A673 (cell line): Measurements from ENCODE around the gene ITGB2. TPM values are rescaled to one million over a fixed set of nuclear protein-coding genes. Genes with fewer than 3 reads are reported as not detected.

Experiments
- BruUV-seq: library from RNA; stranded (reverse); fragments of 400-500 nt; replicated peaks from 2 replicates; lab custom pipeline; 2021; lab: Mats Ljungman, UMichigan
- CTCF ChIA-PET: fragments of 300-600 bp; sonication (Branson Sonifier 250); formaldehyde crosslinking; loops from one replicate; lab custom pipeline; 2022; ENCODE audit warnings: antibody characterized with exemption; lab: Charles Lee
- POLR2A ChIA-PET: fragments of 300-600 bp; sonication (Branson Sonifier 250); formaldehyde crosslinking; loops from one replicate; lab custom pipeline; 2022; ENCODE audit warnings: antibody characterized with exemption; ENCODE audit not compliant: low non-redundant PET; lab: Charles Lee
- DNase-seq: peaks from one replicate; pipeline ENCODE4 v3.0.0-alpha.2; 2015; ENCODE audit warnings: low spot score
- H3K27ac ChIP-seq: fragments of 200-600 bp; sonication (generic); 2 replicates; pipeline ENCODE4 v1.5.1; 2016; ENCODE audit warnings: mixed run types, low read depth, mild to moderate bottlenecking, mixed read lengths, antibody characterized with exemption, low read length; ENCODE audit not compliant: poor library complexity, severe bottlenecking
- H3K27me3 ChIP-seq: fragments of 200-600 bp; sonication (generic); replicated peaks from 2 replicates; pipeline ENCODE4 v1.6.1; 2017; ENCODE audit warnings: mixed run types, low read depth, mild to moderate bottlenecking, mixed read lengths, antibody characterized with exemption, low read length; ENCODE audit not compliant: insufficient read depth, poor library complexity
- H3K36me3 ChIP-seq: fragments of 200-600 bp; sonication (generic); 2 replicates; pipeline ENCODE4 v1.6.1; 2016; ENCODE audit warnings: mixed run types, mild to moderate bottlenecking, mixed read lengths, antibody characterized with exemption, low read length; ENCODE audit not compliant: insufficient read depth, poor library complexity, severe bottlenecking
- H3K4me1 ChIP-seq: fragments of 200-600 bp; sonication (generic); 2 replicates; pipeline ENCODE4 v1.6.1; 2017; ENCODE audit warnings: mixed run types, mild to moderate bottlenecking, mixed read lengths, antibody characterized with exemption, low read length; ENCODE audit not compliant: insufficient read depth, poor library complexity, severe bottlenecking
- H3K4me3 ChIP-seq: fragments of 200-600 bp; sonication (generic); 2 replicates; pipeline ENCODE4 v1.5.1; 2016; ENCODE audit warnings: low read depth, mixed run types, mild to moderate bottlenecking, mixed read lengths, low read length; ENCODE audit not compliant: poor library complexity, severe bottlenecking
- H3K9me3 ChIP-seq: fragments of 200-600 bp; sonication (generic); 2 replicates; pipeline ENCODE4 v1.6.1; 2016; ENCODE audit warnings: mixed run types, low read depth, mild to moderate bottlenecking, mixed read lengths, antibody characterized with exemption, low read length; ENCODE audit not compliant: poor library complexity, severe bottlenecking
- CTCF ChIP-seq: fragments of 300-800, 200-600 bp; sonication (generic); conservative IDR thresholded peaks from 2 replicates; pipeline ENCODE4 v1.5.1; 2017; ENCODE audit warnings: low read depth, mild to moderate bottlenecking, antibody characterized with exemption, low read length, moderate library complexity, mixed read lengths
- EZH2 ChIP-seq: fragments of 200-600 bp; sonication (generic); IDR thresholded peaks from 2 replicates; pipeline ENCODE4 v1.6.1; 2017; ENCODE audit warnings: borderline replicate concordance, low read depth, mild to moderate bottlenecking, mixed read lengths, antibody characterized with exemption, low read length; ENCODE audit not compliant: poor library complexity, severe bottlenecking
- intact Hi-C: fragments of 100-400 bp; cut with micrococcal nuclease; formaldehyde crosslinking; loops from one replicate; pipeline ENCODE4 v1.10.0; 2022; ENCODE audit not compliant: unreplicated experiment
- total RNA-seq: library from RNA; stranded (reverse); gene quantifications from 2 replicates; pipeline ENCODE4 v1.2.3, GENCODE V29; 2021

ITGB2 gene
- total RNA-seq, 1 experiment from 2014 or later, result 5.0 TPM

GRCh38 chr21:44893278-44893556, 27.5 kb downstream of the ITGB2 start:
- H3K9me3 ChIP-seq, result no peaks in the 10 kb centered on the region
- H3K27me3 ChIP-seq, result no peaks in the 10 kb centered on the region
- BruUV-seq, result no TSS peak
- ChIA-PET POLR2A (no interaction called here), CTCF (interaction anchor here (1.1 kb wide), 1 partner anchor 14 kb away, joined by 3 read pairs; no protein-coding TSS in a partner anchor)
- peaks cover 17% of the 10 kb centered on the region for H3K4me1 ChIP-seq
- intact Hi-C loops, result loop anchor here (5.0 kb wide), 2 partner anchors 39 to 244 kb away; no protein-coding TSS in a partner anchor
- DNase-seq, result no peak
- TF ChIP-seq EZH2 (no peak), CTCF (no peak)
- no peaks in the 10 kb centered on the region for H3K36me3 ChIP-seq
- no peak overlapping the region for H3K4me3 ChIP-seq
- H3K27ac ChIP-seq, result peak overlapping the region; percentile 56

- BruUV-seq, result no TSS peak
- TF ChIP-seq CTCF (peak; percentile 97), EZH2 (no peak)
These were observed 28.0 kb downstream of the ITGB2 start for GRCh38 chr21:44892536-44893277.

GRCh38 chr21:44892095-44892494, 28.6 kb downstream of the ITGB2 start:
- Histone ChIP-seq H3K4me1 (peaks cover 9% of the 10 kb centered on the region), H3K27me3 (no peaks in the 10 kb centered on the region), H3K36me3 (no peaks in the 10 kb centered on the region), H3K4me3 (no peak overlapping the region), H3K27ac (no peak overlapping the region), H3K9me3 (no peaks in the 10 kb centered on the region)
- no peak for TF ChIP-seq CTCF
- no peak for TF ChIP-seq EZH2
- POLR2A ChIA-PET, result no interaction called here
- no peak for DNase-seq
- intact Hi-C loops, result loop anchor here (5.0 kb wide), 2 partner anchors 40 to 245 kb away; no protein-coding TSS in a partner anchor
- CTCF ChIA-PET, result interaction anchor here (0.6 kb wide), 3 partner anchors 98 to 323 kb away, joined by 3 read pairs; no protein-coding TSS in a partner anchor
- BruUV-seq, result no TSS peak

More at GRCh38 chr21:44892536-44893277, 28.0 kb downstream of the ITGB2 start:
- Histone ChIP-seq H3K27ac (peak overlapping the region; percentile 56), H3K27me3 (no peaks in the 10 kb centered on the region), H3K9me3 (no peaks in the 10 kb centered on the region), H3K4me3 (no peak overlapping the region), H3K4me1 (peaks cover 15% of the 10 kb centered on the region), H3K36me3 (no peaks in the 10 kb centered on the region)
- intact Hi-C loops, result loop anchor here (5.0 kb wide), 2 partner anchors 40 to 245 kb away; no protein-coding TSS in a partner anchor
- ChIA-PET POLR2A (no interaction called here), CTCF (interaction anchor here (0.6 kb wide), 3 partner anchors 98 to 324 kb away, joined by 3 read pairs; no protein-coding TSS in a partner anchor)
- DNase-seq, result peak; percentile 76
